Ovary (tissue), 9 donors: Measurements from ENCODE around the gene SORCS2. TPM values are rescaled to one million over a fixed set of nuclear protein-coding genes. Genes with fewer than 3 reads are reported as not detected.

Experiments used
- DNase-seq, 5 donors: peaks; one replicate each; pipeline ENCODE4 v3.0.0-alpha.2; 2019 to 2020
- H3K27ac ChIP-seq, 2 donors: fragments of 200-600 bp; one replicate each; pipeline versions ENCODE4 v1.5.1 to v1.8.0; 2019 to 2022
- H3K27me3 ChIP-seq: fragments of 200-600 bp; one replicate; pipeline ENCODE4 v1.8.0; 2022
- H3K36me3 ChIP-seq: fragments of 200-600 bp; sonication (generic); one replicate; pipeline ENCODE4 v1.5.1; 2019
- H3K4me1 ChIP-seq: one replicate; pipeline ENCODE4 v1.8.1; 2013; ENCODE audit warnings: mild to moderate bottlenecking, moderate library complexity; ENCODE audit not compliant: insufficient read depth
- H3K4me3 ChIP-seq: fragments of 200-600 bp; sonication (generic); one replicate; pipeline ENCODE4 v1.5.1; 2017
- H3K9me3 ChIP-seq, 2 donors: fragments of 200-600 bp in 1 of 2; sonication (generic) in 1 of 2; one replicate each; pipeline versions ENCODE4 v1.5.1 to v1.8.1; 2013 to 2019; ENCODE audit warnings: mild to moderate bottlenecking in 1 of 2, moderate library complexity in 1 of 2
- CTCF ChIP-seq, 3 donors: fragments of 450-650 bp in 2 of 3; fragments of 200-600 bp in 1 of 3; IDR thresholded peaks; one replicate each; pipeline versions ENCODE4 v1.5.1 to v1.8.0; 2016 to 2022; ENCODE audit warnings: antibody characterized with exemption in 3 of 3, mild to moderate bottlenecking in 1 of 3
- EP300 ChIP-seq: sonication (generic); formaldehyde crosslinking; IDR thresholded peaks from one replicate; pipeline ENCODE4 v1.6.1; 2017; ENCODE audit warnings: antibody characterized with exemption
- POLR2A ChIP-seq: fragments of 450-650 bp; IDR thresholded peaks from one replicate; pipeline ENCODE4 v1.6.1; 2017; ENCODE audit warnings: antibody characterized with exemption, mild to moderate bottlenecking, moderate library complexity
- WGBS, 3 donors: extraction: QIAGEN DNeasy Blood & Tissue Kit in 1 of 3; methylation state at CpG; one replicate each; pipeline versions ENCODE4 v1.1.5 to v1.1.7; 2013 to 2017; 5-methylcytosine and 5-hydroxymethylcytosine counted together
- intact Hi-C, 4 donors: fragments of 100-400 bp; cut with DNase I; formaldehyde crosslinking; loops; one replicate each; pipeline versions ENCODE4 v1.11.0 to v1.15.1; 2022 to 2023
- polyA plus RNA-seq, 2 donors: library from polyadenylated mRNA; stranded (reverse); fragments of 200-250 nt in 1 of 2; fragments of 350-450 nt in 1 of 2; fragmentation: Illumina TruSeq in 1 of 2; extraction: RNeasy Lipid Tissue Mini Kit (QIAGEN cat#74804) in 1 of 2; gene quantifications; one replicate each; pipeline ENCODE4 v1.2.3, GENCODE V29; 2013 to 2014
- total RNA-seq, 7 donors: library from RNA; depleted of rRNA in 2 of 7; stranded (reverse); fragments of >200 nt in 2 of 7; fragmentation: NEBNext Ultra II Directional in 3 of 7; extraction: Animal tissue kit (Norgen Biotek cat#: 25700) in 3 of 7; gene quantifications; one replicate each; pipeline versions ENCODE4 v1.1.0 to v1.2.4, GENCODE V29; 2016 to 2023
- donor health status: DM: no; HTN: no; CAD: no; lungs with moderate emphysema.
- donor health status: DM: no; HTN: no; CAD: no.
- donor health status: Bipolar disorder and iron deficiency.
- donor health status: DM: yes; HTN: yes; CAD: no.
- donor health status: DM: no; HTN: no; CAD: no.
- donor health status: DM: yes; HTN: yes; CAD: no.

SORCS2 gene
- total and polyA plus RNA-seq, 9 donors, result 0.60 to 23.9 (median 7.1) TPM

- intact Hi-C loops, result no loop called here
- TF ChIP-seq POLR2A, result no peak
- no peak for TF ChIP-seq EP300
- no peak for TF ChIP-seq CTCF (IDR thresholded peaks at IDR 0.05)
Observed at GRCh38 chr4:7771056-7771455, 578.7 kb downstream of the SORCS2 start.

GRCh38 chr4:7771541-7772507 lies 579.5 kb downstream of the SORCS2 start:
- intact Hi-C loops, result no loop called here
- no peak for TF ChIP-seq EP300
- TF ChIP-seq POLR2A, result no peak
- TF ChIP-seq CTCF (IDR thresholded peaks at IDR 0.05), result no peak
- Histone ChIP-seq H3K4me3 (no peak overlapping the region), H3K36me3 (no peaks in the 10 kb centered on the region), H3K9me3 (no peaks in the 10 kb centered on the region), H3K27ac (peak overlapping the region in 1 of 2 donors; percentile 56), H3K27me3 (no peaks in the 10 kb centered on the region), H3K4me1 (peaks cover 3% of the 10 kb centered on the region)
- no peak for DNase-seq
- WGBS, 3 donors, result 73 to 77% (median 75%) methylated on average over 26 of the region's 26 CpGs

More at GRCh38 chr4:7771056-7771455, 578.7 kb downstream of the SORCS2 start:
- no peak for DNase-seq
- peaks cover 3% of the 10 kb centered on the region for H3K4me1 ChIP-seq
- H3K27me3 ChIP-seq, result no peaks in the 10 kb centered on the region
- H3K9me3 ChIP-seq, result no peaks in the 10 kb centered on the region
- 79 to 80% (median 80%) methylated on average over 6 of the region's 6 CpGs for whole genome bisulfite sequencing, 3 donors
- H3K36me3 ChIP-seq, result no peaks in the 10 kb centered on the region
- no peak overlapping the region for H3K4me3 ChIP-seq
- no peak overlapping the region for H3K27ac ChIP-seq

GRCh38 chr4:7772711-7773385 lies 580.5 kb downstream of the SORCS2 start:
- H3K4me1 ChIP-seq, result peaks cover 3% of the 10 kb centered on the region
- DNase-seq, result peak in 4 of 5 donors; percentile 79 to 85 (median 80)
- H3K36me3 ChIP-seq, result no peaks in the 10 kb centered on the region
- TF ChIP-seq CTCF (IDR thresholded peaks at IDR 0.05), result no peak
- no peak for TF ChIP-seq EP300
- TF ChIP-seq POLR2A, result no peak
- no peaks in the 10 kb centered on the region for H3K27me3 ChIP-seq
- H3K9me3 ChIP-seq, result no peaks in the 10 kb centered on the region
- intact Hi-C loops, result no loop called here
- 19 to 26% (median 21%) methylated on average over 31 of the region's 31 CpGs for WGBS, 3 donors
- no peak overlapping the region for H3K4me3 ChIP-seq
- H3K27ac ChIP-seq, result peak overlapping the region in 1 of 2 donors; percentile 56

GRCh38 chr4:7773401-7774180 lies 581.3 kb downstream of the SORCS2 start:
- WGBS, 3 donors, result 86 to 93% (median 90%) methylated on average over 24 of the region's 24 CpGs
- Histone ChIP-seq H3K27ac (peak overlapping the region in 1 of 2 donors; percentile 56), H3K27me3 (no peaks in the 10 kb centered on the region), H3K9me3 (no peaks in the 10 kb centered on the region), H3K4me1 (peaks cover 7% of the 10 kb centered on the region), H3K4me3 (no peak overlapping the region), H3K36me3 (no peaks in the 10 kb centered on the region)
- DNase-seq, result peak in 2 of 5 donors; percentile 18 to 23
- intact Hi-C loops, result no loop called here
- no peak for TF ChIP-seq CTCF (IDR thresholded peaks at IDR 0.05)
- no peak for TF ChIP-seq EP300
- TF ChIP-seq POLR2A, result no peak
